Measurements from ENCODE around the gene BCOR.

BCOR gene

DNA sequence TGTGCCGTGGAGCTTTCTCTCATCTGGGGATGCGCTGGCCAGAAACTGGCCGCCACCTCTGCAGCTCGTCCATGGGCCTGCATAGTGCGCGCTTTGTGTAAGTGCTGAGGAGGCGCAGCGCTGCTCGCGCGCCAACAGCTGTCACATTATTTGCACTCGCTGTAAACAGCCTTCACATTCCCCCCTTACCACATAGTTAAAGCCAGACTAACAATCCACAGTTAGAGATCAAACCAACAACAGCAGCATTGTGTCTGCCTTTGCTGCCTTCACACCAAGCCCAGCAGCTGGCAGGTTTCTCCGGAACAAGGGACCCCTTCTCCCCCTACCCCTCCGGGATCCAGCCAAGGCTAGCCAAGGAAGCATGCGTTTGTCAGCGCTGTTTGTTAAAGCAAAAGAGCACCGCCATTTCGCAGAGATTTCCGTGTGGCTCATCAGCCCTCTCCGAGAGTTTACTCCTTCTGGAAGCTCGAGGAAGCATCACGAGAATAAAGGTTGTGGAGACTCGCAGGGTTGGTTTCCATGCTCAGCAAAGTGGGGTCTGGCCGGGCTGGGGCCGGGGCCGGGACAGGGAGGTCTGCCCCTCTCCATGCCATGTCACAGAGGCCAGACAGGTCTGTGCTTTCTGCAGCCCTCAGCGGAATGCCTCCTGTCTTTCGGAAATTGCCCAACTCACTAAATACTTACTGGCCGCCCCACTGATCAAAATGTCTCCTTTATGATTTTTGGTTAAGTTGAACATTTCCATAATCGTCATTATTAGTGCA lies 11.0 kb downstream of the BCOR start:
- in situ Hi-C loops (cut with HindIII; ENCODE audit: low sequenced_read_pairs) = no loop called here

DNA sequence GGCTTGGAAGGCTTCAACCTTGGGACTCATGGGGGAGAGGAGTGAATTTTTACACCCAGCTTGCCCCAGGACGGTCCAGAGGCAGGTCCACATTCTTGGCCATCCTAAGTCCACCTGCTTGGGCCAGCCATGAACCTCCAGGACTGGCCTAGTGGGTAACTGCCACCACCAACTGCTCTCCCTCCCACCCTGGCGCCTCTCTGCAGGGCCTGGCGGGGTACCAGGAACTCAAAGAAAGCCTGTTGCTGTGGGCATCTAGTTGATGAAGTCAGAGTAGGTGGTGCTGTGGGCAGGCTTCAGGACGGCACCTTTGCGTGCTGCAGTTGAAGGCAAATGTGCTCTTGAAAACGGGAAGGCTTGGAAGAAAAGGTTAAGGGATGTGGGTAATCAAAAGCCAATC lies 12.0 kb downstream of the BCOR start:
- in situ Hi-C loops (cut with HindIII; ENCODE audit: low sequenced_read_pairs) = no loop called here

- in situ Hi-C loops (cut with HindIII; ENCODE audit: low sequenced_read_pairs) = no loop called here
Observed at GRCh38 chrX:40085102-40085551, 12.6 kb downstream of the BCOR start.

DNA sequence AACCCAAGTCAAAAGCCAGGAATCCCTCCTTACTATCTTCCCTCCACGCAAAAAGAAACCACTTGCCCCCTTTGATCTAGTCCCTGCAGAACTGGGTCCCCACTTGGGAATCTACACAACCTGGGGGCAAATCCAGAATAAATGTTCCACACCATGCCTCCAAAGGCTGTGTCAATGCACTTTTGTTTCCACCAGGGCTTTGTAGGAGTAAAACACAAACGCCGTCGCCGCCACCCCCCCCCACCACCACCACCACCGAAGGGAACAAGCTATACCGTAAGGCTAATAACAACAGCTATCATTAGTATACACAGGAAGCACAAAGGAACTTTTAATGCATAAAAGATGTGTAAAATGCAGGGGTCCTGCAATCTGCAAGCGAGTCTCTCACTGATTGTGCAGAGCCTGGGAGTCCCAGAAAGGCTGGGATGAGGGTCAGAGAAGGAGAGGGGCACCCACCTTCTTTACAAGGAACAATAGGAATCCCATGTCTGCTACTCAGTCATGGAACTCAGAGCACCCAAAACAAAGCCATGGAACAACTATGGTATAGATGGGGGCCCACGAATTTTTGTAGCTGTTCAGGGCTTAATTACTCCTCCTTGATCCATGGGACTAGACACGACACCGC lies 13.2 kb downstream of the BCOR start:
- in situ Hi-C loops (cut with HindIII; ENCODE audit: low sequenced_read_pairs) = no loop called here

DNA sequence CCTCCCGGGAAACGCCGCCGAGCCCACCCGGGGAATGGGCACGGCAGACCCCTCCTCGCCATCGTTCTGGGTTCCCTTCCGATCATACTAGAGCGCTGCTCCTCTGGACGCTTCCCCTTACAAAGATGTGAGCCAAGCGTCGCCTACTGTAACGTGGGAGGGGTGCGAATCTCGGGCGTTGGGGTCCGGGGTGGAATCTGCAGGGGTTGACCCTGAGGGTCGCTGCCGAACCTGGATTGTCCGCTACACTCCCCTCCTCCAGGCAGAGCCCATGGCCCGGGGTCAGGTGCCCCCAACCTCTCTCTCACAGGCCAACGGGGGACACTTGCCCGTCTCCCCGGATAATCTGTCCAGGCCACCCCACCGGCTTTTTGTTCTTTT lies 13.8 kb downstream of the BCOR start:
- in situ Hi-C loops (cut with HindIII; ENCODE audit: low sequenced_read_pairs) = no loop called here

DNA sequence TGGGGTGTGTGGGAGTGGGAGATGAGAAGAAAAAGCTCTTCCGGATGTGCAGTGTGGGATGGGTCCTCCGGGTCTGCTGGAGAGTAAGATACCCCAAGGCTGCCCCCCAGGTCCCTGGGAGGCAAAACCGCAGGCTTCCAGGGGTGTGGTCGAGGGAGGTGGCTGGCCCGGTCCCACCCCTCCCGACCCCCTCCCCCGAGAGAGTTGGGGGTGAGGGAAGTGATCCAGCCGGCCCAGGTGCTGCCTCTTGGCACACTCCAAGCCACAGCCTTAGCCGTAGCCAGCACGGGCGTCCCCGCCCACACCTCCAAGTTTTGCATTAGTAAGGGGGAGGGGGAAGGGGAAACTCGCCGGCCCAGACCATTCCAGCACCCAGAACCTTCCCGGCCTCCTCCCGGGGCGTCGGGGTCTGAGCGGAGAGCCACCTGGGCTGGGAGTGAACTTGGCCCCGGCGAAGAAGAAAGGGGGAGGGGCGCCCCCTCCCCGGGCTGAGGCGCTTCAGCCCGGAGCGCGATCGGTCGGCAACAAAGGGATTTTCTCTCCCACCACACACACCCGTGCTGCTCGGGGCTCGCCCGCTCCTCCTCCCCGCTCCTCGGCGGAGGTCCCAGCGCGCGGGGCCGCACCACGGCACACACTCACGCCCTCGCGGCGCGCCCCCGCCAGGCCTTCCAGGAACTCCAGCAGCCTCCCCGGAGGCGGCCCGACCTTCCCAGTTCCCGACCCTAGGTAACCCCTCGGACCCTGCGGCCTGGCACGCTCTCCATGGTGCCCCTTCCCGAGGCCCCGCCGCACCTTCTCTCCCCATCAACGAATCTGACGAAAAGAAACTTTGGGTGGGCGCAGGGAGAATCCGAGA lies 14.4 kb downstream of the BCOR start:
- in situ Hi-C loops (cut with HindIII; ENCODE audit: low sequenced_read_pairs) = no loop called here

- in situ Hi-C loops (cut with HindIII; ENCODE audit: low sequenced_read_pairs) = no loop called here
Observed at GRCh38 chrX:40082447-40083119, 15.2 kb downstream of the BCOR start.

DNA sequence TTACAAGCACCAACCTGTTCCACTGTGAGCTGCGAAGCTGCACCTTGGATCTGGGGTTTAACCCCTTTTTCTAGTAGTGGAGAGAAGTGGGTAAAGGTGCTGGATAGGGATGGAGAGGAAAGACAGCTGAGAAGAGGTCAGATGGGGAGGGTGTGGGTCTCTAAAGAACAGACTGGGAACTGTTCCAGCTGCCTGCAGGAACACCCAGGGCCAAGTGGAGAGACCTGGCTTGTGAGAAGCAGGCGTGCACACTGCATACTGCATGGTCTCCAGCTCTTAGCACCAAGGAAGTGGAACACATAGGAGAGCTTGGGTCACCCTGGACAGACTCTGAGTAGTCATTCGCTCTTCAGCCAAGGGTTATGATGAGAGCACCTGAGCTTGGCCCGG lies 16.1 kb downstream of the BCOR start:
- in situ Hi-C loops (cut with HindIII; ENCODE audit: low sequenced_read_pairs) = no loop called here

- in situ Hi-C loops (cut with HindIII; ENCODE audit: low sequenced_read_pairs) = no loop called here
Observed at GRCh38 chrX:40080894-40081678, 16.7 kb downstream of the BCOR start.

GRCh38 chrX:40079572-40079971 lies 18.2 kb downstream of the BCOR start:
- in situ Hi-C loops (cut with HindIII; ENCODE audit: low sequenced_read_pairs) = no loop called here

DNA sequence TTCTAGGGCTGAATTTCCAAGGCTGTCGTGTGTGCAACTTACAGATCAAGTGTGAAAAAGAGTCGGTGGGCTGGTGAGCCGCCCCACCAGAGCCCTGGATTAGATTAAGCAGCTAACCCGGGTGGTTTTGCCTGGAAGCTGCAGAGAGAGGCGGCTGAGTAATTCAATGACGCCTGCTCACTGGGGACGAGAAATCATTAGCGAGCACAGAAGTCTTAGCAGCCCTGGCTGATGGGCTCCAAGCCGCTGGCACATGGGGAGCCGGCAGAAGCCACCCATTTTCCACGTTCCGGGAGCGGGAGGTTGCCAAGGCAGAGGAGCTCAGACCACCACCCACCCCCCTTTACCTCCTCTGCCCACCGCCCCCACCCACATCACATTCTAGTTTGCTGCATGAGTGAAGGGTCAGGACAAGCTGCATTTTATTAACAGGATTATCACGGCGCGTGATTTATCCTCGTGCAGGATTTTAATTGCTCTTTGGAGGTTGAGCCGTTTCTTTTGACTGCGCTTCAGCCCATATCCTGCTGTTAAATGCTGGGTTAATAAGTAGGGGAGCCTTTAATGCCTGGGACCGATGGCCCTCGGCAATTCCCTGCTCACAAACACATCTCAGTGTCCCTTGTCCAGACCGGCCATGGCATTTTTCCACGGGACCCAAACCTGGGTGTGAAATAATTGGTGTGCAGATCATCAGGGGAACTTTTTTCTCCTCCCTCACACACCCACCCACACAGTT lies 19.1 kb downstream of the BCOR start:
- in situ Hi-C loops (cut with HindIII; ENCODE audit: low sequenced_read_pairs) = no loop called here

DNA sequence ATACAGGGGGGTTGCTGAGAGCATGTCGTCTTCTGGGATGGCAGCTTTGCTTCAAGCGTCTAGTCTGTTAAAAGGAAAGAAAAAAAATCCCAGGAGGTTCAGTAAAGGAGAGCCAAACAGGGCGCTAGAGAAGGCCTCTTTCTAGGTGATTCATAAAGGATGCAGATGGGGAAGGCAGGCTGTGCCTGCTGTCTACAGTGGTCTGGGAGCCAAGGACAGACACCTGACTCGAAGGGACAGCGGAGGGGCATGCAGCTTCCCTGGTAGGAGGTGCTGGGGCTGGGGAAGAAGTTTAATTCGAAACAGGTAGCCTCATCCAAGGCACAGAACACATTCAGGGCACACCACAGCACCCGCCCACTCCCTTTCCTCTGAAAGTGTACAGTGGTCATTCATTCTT lies 19.9 kb downstream of the BCOR start:
- in situ Hi-C loops (cut with HindIII; ENCODE audit: low sequenced_read_pairs) = no loop called here

- in situ Hi-C loops (cut with HindIII; ENCODE audit: low sequenced_read_pairs) = no loop called here
Observed at GRCh38 chrX:40076750-40077575, 20.8 kb downstream of the BCOR start.

DNA sequence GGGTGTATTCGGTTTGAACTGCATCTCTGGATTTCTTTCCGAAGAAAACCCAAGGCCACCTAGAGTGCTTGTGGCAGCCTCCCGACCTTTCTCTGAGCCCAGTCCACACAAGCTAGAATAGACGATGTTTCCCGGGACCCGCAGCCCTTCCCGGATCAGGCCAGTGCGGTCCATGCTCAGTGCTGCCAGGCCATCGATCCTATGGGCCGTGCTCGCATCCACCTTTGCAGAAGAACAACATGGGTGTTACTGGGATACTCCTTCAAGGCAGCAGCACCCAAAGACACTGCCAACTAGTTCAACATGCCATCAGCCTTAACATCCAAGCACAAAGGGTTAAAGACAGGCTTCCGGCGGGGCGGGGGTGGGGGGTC lies 22.8 kb downstream of the BCOR start:
- in situ Hi-C loops (cut with HindIII; ENCODE audit: low sequenced_read_pairs) = no loop called here

DNA sequence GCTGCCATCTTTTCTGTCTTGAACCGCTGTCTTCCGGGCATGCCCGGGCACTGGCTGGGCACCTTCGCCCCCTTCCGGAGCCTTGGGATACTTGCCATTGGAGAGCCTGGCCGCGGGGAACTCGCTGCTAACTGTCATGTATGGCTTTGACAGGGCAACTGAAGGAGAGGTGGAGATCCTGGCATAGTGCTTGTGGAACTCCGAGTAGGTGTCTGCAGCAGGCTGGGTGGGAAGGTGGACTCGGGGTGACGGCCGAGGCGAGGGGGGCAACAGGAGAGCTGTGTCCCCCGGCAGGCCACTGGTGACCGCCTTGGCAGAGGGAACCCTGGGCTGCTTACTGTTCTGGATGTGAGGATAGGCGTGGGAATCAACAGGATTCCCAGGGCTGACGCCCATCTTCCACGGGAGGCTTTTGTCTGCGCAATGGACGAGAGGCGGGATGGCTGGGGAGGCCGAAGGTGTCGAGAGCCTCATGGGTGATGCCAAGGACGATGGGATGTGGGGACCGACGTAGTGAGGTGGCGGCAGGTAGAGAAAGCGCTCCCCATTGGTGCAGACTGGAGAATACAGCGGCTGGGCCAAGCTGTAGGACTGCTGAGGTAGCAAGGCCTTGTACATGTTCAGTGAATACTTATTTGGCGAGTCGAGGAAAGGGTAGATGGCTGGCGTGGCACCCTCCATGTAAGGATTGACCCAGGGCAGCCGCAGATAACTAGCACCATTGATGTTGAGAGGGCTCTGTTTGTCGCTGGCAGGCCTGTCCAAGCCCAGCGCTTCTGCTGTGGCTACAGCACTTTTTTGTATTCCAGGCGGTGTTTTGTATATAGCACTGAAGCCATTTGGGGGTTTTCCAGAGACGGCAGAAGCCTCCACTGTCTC lies 23.4 kb downstream of the BCOR start:
- in situ Hi-C loops (cut with HindIII; ENCODE audit: low sequenced_read_pairs) = no loop called here

DNA sequence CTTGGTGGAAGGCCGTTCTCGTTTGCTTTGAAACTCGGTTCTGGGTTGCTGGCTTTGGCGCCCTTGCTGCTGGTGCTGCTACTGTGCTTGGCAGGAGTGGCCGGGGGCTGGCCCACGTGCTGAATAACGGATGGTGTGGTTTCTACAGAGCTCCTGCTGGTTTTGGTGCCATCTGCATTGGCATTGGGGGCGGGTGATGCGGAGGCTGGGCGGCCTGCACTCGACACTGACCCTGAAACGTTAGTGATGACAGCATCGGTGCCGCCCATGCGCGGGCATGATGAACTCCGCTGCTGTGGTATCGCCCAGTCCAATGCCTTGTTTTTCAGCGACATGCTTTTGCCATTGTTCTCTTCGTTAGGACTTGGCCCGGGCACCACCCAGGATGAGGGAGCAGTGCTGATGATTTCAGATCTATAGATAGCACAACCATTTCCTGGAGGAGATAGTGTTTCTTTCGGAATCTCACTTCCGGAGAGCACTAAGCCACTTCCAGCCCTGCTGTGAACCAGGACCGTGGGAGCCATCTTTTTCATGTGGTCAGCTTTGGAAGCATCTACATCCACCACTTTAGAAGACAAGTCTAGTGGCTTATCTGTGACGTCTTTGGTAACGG lies 24.2 kb downstream of the BCOR start:
- in situ Hi-C loops (cut with HindIII; ENCODE audit: low sequenced_read_pairs) = no loop called here

GRCh38 chrX:40072246-40072645 lies 25.5 kb downstream of the BCOR start:
- in situ Hi-C loops (cut with HindIII; ENCODE audit: low sequenced_read_pairs) = no loop called here

- in situ Hi-C loops (cut with HindIII; ENCODE audit: low sequenced_read_pairs) = no loop called here
Observed at GRCh38 chrX:40068048-40068447, 29.7 kb downstream of the BCOR start.
